Ascending aorta (tissue), 2 donors: ENCODE results near the gene PAQR5. TPM values are rescaled to one million over a fixed set of nuclear protein-coding genes. Genes with fewer than 3 reads are reported as not detected.

Experiments used
- DNase-seq, 2 donors: peaks; one replicate each; pipeline ENCODE4 v3.0.0-alpha.2; 2019; ENCODE audit warnings: low spot score in 2 of 2
- H3K27ac ChIP-seq, 2 donors: fragments of 200-600 bp; sonication (generic); one replicate each; pipeline ENCODE4 v1.5.1; 2016 to 2017; ENCODE audit warnings: mild to moderate bottlenecking in 1 of 2
- H3K27me3 ChIP-seq: fragments of 200-600 bp; sonication (generic); one replicate; pipeline ENCODE4 v1.5.1; 2017
- H3K36me3 ChIP-seq, 2 donors: fragments of 200-600 bp; sonication (generic); one replicate each; pipeline ENCODE4 v1.5.1; 2016
- H3K4me1 ChIP-seq, 2 donors: fragments of 200-600 bp; sonication (generic); one replicate each; pipeline ENCODE4 v1.5.1; 2016 to 2017; ENCODE audit warnings: mild to moderate bottlenecking in 1 of 2
- H3K4me3 ChIP-seq, 2 donors: fragments of 200-600 bp; sonication (generic); one replicate each; pipeline ENCODE4 v1.5.1; 2016 to 2017; ENCODE audit warnings: mild to moderate bottlenecking in 1 of 2
- H3K9me3 ChIP-seq, 2 donors: fragments of 200-600 bp; sonication (generic); one replicate each; pipeline ENCODE4 v1.5.1; 2016
- CTCF ChIP-seq, 3 experiments: fragments of 200-600 bp in 2 of 3; fragments of 450-650 bp in 1 of 3; sonication (generic) in 2 of 3; IDR thresholded peaks; one replicate each; pipeline ENCODE4 v1.5.1; 2016 to 2019; ENCODE audit warnings: antibody characterized with exemption in 3 of 3, mild to moderate bottlenecking in 1 of 3, moderate library complexity in 1 of 3
- intact Hi-C: fragments of 100-400 bp; cut with DNase I; formaldehyde crosslinking; loops from one replicate; pipeline ENCODE4 v1.15.1; 2023
- total RNA-seq: library from RNA; depleted of rRNA; stranded (reverse); fragments of >200 nt; gene quantifications from one replicate; pipeline ENCODE4 v1.1.0, GENCODE V29; 2016

PAQR5 gene
- total RNA-seq, 1 donor from 2014 or later: 1.1 TPM

- intact Hi-C loops: no loop called here
- DNase-seq: no peak
- Histone ChIP-seq H3K9me3 (no peaks in the 10 kb centered on the region), H3K27ac (no peak overlapping the region), H3K4me1 (no peaks in the 10 kb centered on the region), H3K36me3 (no peaks in the 10 kb centered on the region), H3K4me3 (no peak overlapping the region), H3K27me3 (no peaks in the 10 kb centered on the region)
- no peak for TF ChIP-seq CTCF (IDR thresholded peaks at IDR 0.05)
Measured at GRCh38 chr15:69342460-69343076, 43.9 kb downstream of the PAQR5 start.

- Histone ChIP-seq H3K4me1 (no peaks in the 10 kb centered on the region), H3K4me3 (no peak overlapping the region), H3K27me3 (no peaks in the 10 kb centered on the region), H3K36me3 (no peaks in the 10 kb centered on the region), H3K27ac (no peak overlapping the region), H3K9me3 (no peaks in the 10 kb centered on the region)
- no peak for TF ChIP-seq CTCF (IDR thresholded peaks at IDR 0.05)
- intact Hi-C loops: no loop called here
- DNase-seq: no peak
Measured at GRCh38 chr15:69343133-69343532, 44.4 kb downstream of the PAQR5 start.

- H3K4me1 ChIP-seq: no peaks in the 10 kb centered on the region
- no peak overlapping the region for H3K4me3 ChIP-seq
- no peaks in the 10 kb centered on the region for H3K27me3 ChIP-seq
- H3K27ac ChIP-seq: no peak overlapping the region
- H3K36me3 ChIP-seq: no peaks in the 10 kb centered on the region
- DNase-seq: no peak
- intact Hi-C loops: no loop called here
- H3K9me3 ChIP-seq: no peaks in the 10 kb centered on the region
- TF ChIP-seq CTCF (IDR thresholded peaks at IDR 0.05): no peak
Measured at GRCh38 chr15:69344238-69344637, 45.5 kb downstream of the PAQR5 start.

- Histone ChIP-seq H3K36me3 (no peaks in the 10 kb centered on the region), H3K27ac (no peak overlapping the region), H3K4me1 (no peaks in the 10 kb centered on the region), H3K27me3 (no peaks in the 10 kb centered on the region), H3K4me3 (no peak overlapping the region), H3K9me3 (no peaks in the 10 kb centered on the region)
- no peak for TF ChIP-seq CTCF (IDR thresholded peaks at IDR 0.05)
- DNase-seq: no peak
- intact Hi-C loops: no loop called here
Measured at GRCh38 chr15:69346112-69346511, 47.4 kb downstream of the PAQR5 start.

- no peaks in the 10 kb centered on the region for H3K4me1 ChIP-seq
- H3K4me3 ChIP-seq: no peak overlapping the region
- no peak for DNase-seq
- no peaks in the 10 kb centered on the region for H3K9me3 ChIP-seq
- intact Hi-C loops: no loop called here
- H3K36me3 ChIP-seq: no peaks in the 10 kb centered on the region
- H3K27ac ChIP-seq: no peak overlapping the region
- no peak for TF ChIP-seq CTCF (IDR thresholded peaks at IDR 0.05)
- H3K27me3 ChIP-seq: no peaks in the 10 kb centered on the region
Measured at GRCh38 chr15:69351333-69351732, 52.6 kb downstream of the PAQR5 start.

- intact Hi-C loops: no loop called here
- no peak for DNase-seq
- no peak overlapping the region for H3K4me3 ChIP-seq
- no peaks in the 10 kb centered on the region for H3K9me3 ChIP-seq
- H3K36me3 ChIP-seq: no peaks in the 10 kb centered on the region
- H3K27ac ChIP-seq: no peak overlapping the region
- no peak for TF ChIP-seq CTCF (IDR thresholded peaks at IDR 0.05)
- H3K4me1 ChIP-seq: no peaks in the 10 kb centered on the region
- H3K27me3 ChIP-seq: no peaks in the 10 kb centered on the region
Measured at GRCh38 chr15:69351884-69352283, 53.2 kb downstream of the PAQR5 start.
